Gastroesophageal sphincter (tissue), 2 donors: ENCODE results near the gene FAM24B.

Experiments
- POLR2A ChIP-seq, 2 donors: fragments of 450-650 bp; IDR thresholded peaks; one replicate each; pipeline ENCODE4 v1.6.1; 2017; ENCODE audit warnings: antibody characterized with exemption in 2 of 2, mild to moderate bottlenecking in 2 of 2, moderate library complexity in 1 of 2
- POLR2AphosphoS5 ChIP-seq: sonication (generic); formaldehyde crosslinking; IDR thresholded peaks from one replicate; pipeline ENCODE4 v1.6.1; 2017; ENCODE audit warnings: antibody characterized with exemption

DNA sequence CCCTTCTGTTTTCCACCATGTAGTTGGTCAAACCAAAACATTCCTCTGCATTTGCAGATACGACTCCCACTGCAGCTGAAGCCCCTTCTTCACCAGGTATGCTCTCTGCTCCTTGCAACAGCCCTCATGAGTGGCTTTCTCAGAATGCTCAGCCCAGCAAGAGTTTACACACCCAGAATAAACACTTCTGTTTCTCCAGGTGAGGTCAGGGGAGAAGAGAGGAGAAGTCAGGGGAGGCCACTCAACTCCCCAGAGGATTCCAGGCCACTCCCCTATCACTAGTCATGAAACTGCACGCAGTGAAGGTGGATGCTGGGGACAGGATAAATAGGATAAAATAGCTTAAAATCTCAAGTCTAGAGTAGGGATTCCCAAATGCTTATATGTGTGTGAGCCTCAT lies 64.9 kb downstream of the FAM24B start:
- TF ChIP-seq POLR2AphosphoS5 (no peak), POLR2A (IDR thresholded peaks at IDR 0.05) (no peak)
